CD4-positive, alpha-beta T cell treated with Interleukin-12 subunit alpha and Interleukin-12 subunit beta, for 1 hour (primary cell): ENCODE results near the gene EFCAB5.
"Not testable (repeated sequence)": the region's sequence is repeated elsewhere in the genome, so short reads cannot be mapped to it uniquely, and the experiment has no call there.

Experiments used
- DNase-seq: peaks from one replicate; pipeline ENCODE4 v3.0.0-alpha.2; 2020

The EFCAB5 gene

GRCh38 chr17:29936724-29937123 is 4.7 kb upstream of the EFCAB5 start:
- no peak for DNase-seq

DNA sequence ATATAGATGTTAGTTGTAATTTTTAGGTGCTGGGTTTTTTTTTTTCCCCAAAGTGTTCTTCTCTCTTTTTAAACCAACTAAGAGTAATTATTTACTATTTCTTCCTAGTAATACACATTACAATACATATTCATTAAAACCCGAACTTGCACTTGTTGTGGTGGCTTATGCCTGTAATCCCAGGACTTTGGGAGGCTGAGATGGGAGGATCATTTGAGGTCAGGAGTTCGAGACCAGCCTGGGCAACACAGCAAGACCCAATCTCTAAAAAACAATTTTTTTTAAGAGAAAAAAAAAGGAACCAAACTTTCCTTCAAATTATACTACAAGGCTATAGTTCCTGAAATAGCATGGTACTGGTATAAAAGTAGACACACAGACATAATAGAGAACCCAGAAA is 3.8 kb downstream of the EFCAB5 start:
- no peak for DNase-seq

DNA sequence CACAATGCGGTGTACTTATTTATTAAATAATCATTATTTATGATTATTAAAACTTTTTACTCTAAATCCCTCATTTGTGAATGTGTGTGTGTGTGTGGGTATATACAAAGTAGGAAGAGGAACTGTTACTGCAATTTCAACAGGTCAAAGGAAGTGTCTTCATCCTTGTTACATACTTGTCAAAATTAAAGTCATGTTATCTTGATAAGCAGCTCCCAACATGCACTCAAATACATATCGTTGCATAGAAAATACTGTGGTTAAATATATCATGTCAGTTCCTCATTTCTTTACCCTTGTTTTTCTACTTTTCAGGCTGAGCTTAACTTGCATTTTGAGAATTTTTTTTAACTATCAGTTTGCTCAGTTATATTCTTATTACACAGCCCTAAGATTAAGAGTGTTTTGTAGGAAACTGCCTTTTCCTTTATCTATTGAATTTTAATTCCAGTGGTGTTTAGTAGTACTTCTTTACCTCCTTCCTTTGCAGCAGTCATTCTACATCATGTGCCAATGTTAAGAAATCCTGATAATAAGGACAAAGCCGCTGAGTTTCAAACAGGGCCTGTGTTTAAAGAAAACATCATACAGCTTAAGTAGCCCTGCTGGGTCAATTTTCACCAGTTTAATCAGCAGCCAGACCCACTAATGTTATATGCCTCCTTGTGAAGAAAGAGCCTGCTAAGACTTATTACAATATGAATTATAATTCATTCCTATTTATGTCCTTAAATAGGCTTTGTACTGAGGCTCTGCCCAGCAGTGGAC is 7.2 kb downstream of the EFCAB5 start:
- DNase-seq: no peak

DNA sequence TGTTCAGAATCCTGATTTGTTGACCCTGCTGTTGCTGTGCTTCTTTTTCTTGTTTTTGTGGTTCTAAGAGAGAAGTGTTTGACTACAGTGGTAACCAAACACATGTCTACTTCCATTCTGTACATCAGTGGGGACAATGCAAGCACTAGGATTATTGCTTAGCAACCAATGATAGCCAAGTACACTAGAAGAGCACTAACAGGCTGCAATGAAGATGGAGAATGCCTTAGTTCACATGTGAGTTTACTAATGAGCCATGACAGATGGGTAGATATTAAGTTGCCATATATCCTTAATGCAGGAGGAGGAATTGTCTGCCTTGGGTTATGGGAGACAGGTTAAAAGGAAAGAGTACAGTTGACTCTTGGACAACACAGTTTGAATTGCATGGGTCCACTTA is 8.3 kb downstream of the EFCAB5 start:
- DNase-seq: no peak

- DNase-seq: no peak
Measured at GRCh38 chr17:29954405-29954804, 13.0 kb downstream of the EFCAB5 start.

DNA sequence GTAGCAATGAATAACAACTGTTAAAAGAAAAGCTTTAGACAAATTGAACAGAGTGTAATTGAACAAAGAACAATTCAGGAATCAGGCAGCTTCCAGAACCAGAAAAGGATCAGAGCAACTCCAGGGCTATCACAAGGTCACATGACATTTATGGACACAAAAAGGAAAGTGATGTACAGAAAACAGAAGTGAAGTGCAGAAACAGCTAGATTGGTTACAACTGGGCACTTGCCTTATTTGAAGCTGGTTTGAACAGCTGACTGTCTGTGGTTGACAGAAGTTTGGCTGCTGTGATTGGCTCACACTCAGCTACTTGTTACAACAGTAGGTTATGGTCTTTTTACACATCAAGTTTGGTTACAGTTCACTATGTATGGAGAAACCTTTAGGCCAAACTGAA is 14.8 kb downstream of the EFCAB5 start:
- no peak for DNase-seq

- not testable (repeated sequence) for DNase-seq
Measured at GRCh38 chr17:29957488-29957887, 16.1 kb downstream of the EFCAB5 start.

DNA sequence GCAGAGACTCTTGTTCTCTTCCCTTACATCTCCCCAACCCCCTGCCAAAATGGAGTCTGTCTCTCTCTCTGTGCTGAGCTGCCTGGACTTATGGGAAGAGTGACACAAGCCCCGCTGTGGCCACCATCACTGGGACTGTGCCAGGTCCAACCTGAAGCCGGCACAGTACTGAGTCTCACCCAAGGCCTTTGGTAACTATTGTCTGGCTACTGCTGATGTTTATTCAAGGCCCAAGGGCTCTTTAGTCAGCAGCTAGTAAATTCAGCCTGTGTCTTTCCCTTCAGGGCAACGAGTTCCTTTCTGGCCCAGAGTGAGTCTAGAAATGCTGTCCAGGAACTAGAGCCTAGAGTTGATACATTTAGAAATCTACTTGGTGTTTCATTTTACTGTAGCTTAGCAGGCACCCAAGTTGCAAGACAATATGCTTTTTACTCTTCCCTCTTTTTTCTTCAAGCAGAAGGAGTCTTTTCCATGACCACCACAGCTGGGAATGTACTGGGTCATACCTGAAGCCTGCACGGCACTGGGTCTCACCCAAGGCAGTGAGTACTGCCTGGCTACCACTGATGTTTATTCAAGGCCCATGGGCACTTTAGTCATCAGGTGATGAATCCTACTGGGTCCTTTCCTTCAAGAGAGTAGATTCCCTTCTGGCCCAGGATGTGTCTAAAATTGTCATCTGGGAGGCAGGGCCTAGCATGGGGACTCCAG is 17.7 kb downstream of the EFCAB5 start:
- DNase-seq: no peak

DNA sequence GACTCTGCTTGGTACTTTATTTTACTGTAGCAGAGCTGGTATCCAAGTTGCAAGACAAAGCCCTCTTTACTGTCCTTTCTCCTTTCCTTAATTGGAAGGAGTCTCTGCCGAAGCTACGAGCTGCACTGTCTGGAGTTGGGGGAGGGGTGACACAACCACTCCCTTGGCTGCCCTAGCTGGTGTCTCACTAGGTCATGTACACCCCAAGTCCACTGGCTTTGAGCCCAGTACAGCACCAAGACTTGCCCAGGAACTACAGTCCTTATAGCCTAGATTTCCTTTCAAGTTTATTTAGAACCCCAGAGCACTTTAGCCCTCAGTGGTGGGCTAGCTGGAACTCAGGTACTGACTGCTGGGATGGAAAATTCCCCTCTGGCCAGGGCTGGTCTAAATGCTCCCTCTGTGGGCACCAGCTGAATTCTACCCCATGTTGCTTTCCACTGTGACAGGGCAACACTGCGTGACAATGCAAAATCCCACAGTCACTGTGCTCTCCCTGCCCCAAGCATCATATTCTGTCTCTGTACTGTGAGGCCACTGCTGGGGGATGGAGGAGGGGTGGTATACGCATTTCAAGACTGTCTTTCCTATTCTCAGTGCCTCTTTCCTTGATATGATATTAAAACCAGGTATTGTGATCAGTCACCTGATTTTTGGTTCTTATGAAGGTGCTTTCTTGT is 18.4 kb downstream of the EFCAB5 start:
- DNase-seq: no peak

DNA sequence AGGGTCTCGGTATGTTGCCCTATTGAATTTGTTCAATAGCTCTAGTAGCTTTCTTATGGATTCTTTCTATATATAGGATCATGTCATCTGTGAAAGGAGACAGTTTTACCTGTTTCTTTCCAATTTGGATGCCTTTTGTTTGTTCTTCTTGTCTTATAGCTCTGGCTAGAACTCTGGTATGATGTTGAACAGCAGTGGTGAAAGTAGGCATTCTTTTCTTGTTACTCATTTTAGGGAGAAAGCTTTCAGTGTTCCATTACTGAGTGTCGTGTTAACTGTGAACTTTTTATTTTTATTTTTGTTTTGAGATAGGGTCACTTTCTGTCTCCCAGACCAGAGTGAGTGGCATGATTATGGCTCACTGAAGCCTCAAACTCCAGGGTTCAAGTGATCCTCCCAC is 21.2 kb downstream of the EFCAB5 start:
- no peak for DNase-seq

DNA sequence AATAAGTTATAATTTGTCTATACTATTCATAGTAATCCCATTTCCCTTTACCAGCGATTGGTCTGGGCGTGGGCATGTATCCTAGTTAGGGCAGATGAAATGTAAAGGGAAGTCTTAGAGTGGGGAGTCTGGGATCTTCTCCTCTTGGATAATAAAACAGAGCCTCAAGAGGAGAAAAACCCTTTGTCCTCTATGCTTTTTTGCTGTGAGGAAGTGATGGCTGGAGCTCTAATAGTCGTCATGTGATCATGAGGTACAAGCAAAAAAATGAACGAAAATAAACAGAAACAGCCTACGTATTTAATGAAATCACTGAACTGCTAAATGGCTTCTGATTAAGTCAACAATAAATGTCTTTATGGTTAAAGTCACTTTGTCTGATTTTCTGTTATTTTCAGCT is 26.8 kb downstream of the EFCAB5 start:
- DNase-seq: no peak

DNA sequence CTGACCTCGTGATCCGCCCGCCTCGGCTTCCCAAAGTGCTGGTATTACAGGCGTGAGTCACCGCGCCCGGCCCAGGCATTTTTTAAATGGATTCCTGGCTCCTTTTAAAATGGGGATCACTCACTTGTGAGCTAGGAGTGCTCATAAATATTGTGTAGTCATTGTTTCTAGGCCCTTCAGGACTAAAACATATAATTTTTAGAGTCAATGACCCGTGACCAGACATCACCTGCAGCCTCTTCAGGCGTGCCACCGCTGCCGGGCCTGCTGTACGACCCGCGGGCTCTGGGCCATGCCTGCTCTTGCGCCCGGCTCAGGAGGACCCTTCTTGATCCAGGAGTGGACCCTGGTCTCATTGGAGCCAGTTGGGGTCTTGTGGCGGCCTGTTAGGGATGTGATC is 30.8 kb downstream of the EFCAB5 start:
- DNase-seq: no peak

- DNase-seq: no peak
Measured at GRCh38 chr17:29973005-29973404, 31.6 kb downstream of the EFCAB5 start.

GRCh38 chr17:29977836-29978235 is 36.4 kb downstream of the EFCAB5 start:
- no peak for DNase-seq

- DNase-seq: no peak
Measured at GRCh38 chr17:29980261-29980660, 38.8 kb downstream of the EFCAB5 start.

GRCh38 chr17:29982991-29983653 is 41.7 kb downstream of the EFCAB5 start:
- no peak for DNase-seq

DNA sequence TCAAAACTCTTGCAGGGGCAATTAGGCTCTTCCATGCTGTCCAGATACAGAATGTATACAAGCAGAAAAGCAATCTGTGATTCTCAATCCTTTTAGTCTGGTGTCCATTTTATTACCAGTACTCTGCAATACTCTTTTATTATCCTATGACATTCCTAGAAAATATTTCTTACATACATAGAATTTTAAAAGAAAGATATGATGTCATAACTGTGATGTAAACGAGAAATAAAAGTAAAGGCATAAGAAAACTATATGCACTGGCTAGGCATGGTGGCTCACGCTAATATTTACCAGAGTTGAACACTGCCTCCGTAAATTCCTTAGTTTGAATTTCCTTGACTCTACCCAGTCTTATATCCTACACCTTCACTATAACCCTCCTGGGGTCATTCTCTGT is 55.0 kb downstream of the EFCAB5 start:
- no peak for DNase-seq

DNA sequence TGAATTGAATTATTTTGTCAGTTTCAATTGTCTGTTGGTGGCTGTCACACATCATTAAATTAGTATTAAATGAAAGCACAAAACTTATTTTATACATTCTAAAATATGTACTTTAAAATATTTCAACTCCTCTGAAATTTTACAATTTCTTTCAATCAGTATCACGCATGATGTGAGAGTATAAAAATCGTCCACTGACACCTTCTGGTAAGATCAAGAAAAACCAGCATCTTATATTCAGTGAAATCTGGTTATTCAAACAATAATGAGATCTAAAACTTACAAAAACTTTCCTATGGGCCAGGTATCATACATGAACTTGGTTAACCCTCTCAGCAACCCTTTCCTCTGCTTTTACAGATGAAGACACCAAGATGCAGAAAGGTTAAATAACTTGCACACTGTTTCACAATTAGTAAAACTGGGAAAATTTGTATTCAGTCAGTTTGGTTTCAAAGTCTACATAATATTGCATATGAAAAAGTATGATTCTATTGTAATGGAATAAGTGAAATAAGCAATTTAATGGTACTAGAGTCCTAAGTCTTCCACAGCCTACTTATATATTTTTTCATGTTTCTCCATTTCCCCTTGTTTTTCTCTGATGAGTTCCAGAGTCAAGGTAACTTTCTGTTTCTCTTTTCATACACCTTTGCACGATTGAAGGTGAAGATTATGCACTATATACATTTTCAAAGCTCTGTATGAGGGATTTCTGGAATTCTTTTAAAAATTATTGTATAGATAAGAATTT is 58.7 kb downstream of the EFCAB5 start:
- DNase-seq: peak; percentile 1

- no peak for DNase-seq
Measured at GRCh38 chr17:30000755-30001257, 59.4 kb downstream of the EFCAB5 start.

DNA sequence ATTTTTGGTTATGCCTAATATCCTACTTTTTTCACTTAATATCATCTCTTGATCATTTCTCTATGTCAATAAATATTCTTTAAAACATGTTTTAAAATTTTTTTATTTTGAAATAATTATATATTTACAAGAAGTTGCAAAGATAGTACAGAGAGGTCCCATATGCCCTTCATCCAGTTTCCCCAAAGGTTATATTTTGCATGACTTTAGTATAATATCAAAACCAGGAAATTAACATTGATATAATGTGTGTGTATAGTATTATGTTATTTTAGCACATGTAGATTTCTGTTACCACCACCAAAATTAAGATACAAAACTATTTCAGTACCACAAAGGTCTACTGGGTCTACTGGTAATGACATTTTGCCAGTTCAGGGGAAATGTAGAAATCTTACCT is 60.7 kb downstream of the EFCAB5 start:
- DNase-seq: no peak

GRCh38 chr17:30005709-30006320 is 64.4 kb downstream of the EFCAB5 start:
- no peak for DNase-seq

DNA sequence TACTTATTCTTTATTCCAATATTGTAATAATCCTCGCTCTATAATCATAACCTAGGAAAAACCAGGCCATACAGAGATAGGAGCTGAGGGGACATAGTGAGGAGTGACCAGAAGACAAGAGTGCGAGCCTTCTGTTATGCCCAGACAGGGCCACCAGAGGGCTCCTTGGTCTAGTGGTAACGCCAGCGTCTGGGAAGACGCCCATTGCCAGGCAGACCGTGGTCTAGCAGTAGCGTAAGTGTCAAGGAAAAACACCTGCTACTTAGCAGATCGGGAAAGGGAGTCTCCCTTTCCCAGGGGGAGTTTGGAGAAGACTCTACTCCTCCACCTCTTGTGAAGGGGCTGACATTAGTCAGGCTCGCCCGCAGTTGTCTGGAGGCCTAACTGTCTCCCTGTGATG is 70.5 kb downstream of the EFCAB5 start:
- DNase-seq: not testable (repeated sequence)
